ENCODE results near the gene SRSF7. TPM values are rescaled to one million over a fixed set of nuclear protein-coding genes. Genes with fewer than 3 reads are reported as not detected.

SRSF7 gene
- total and polyA plus RNA-seq, 9 of the 15 experiments (the other 6 are each of a cell fraction or from before 2014, with no cell fraction given): 219 to 726 (median 375) TPM

DNA sequence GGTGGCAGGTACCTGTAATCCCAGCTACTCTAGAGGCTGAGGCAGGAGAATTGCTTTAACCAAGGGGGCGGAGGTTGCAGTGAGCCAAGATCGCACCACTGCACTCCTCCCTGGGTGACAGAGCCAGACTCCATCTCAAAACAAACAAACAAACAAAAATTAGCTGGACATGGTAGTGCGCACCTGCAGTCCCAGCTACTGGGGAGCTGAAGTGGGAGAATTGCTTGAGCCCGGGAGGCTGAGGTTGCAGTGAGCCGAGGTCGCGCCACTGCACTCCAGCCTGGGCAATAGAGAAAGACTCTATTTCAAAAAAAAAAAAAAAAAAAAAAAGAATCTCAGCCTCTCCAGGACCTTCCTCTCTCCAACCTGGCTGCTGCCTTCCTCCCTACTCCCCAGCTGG, 20.1 kb downstream of the SRSF7 start:
- H3K27ac ChIP-seq (ENCODE audit: extremely low read depth, low read depth, low read length): no peak overlapping the region
- H3K36me3 ChIP-seq (ENCODE audit: control insufficient read depth, insufficient read depth, low read length): peaks cover 24% of the 10 kb centered on the region
- POLR2A ChIA-PET: interaction anchor here (0.5 to 1.6 kb wide), 7 partner anchors 8 to 1792 kb away, joined by 3 to 7 read pairs (median 4); no protein-coding TSS in a partner anchor
- H3K27me3 ChIP-seq (ENCODE audit: control insufficient read depth in 2 of 2, insufficient read depth in 2 of 2, low read length in 2 of 2): no peaks in the 10 kb centered on the region
- no peaks in the 10 kb centered on the region for H3K9me3 ChIP-seq (replicated peaks; ENCODE audit: control insufficient read depth, insufficient read depth, low read depth, low read length)
- H3K4me3 ChIP-seq: no peak overlapping the region
- in situ Hi-C loops (cut with MboI) (loop anchor here (10.0 to 25.0 kb wide), 2 partner anchors 426 to 744 kb away; no protein-coding TSS in a partner anchor), intact Hi-C loops (cut with micrococcal nuclease) (no loop called here)
- TF ChIP-seq NR1H2 (CRISPR knock-in tag; IDR thresholded peaks at IDR 0.05) (no peak), ZNF699 (CRISPR knock-in tag; IDR thresholded peaks at IDR 0.05; ENCODE audit: insufficient replicate concordance) (no peak), TAL1 (IDR thresholded peaks at IDR 0.05) (no peak), NELFE (IDR thresholded peaks at IDR 0.05; ENCODE audit: insufficient read depth, insufficient read length) (no peak), COPS2 (conservative IDR thresholded peaks at IDR 0.05) (no peak), RBBP5 (IDR thresholded peaks at IDR 0.05; ENCODE audit: borderline replicate concordance, insufficient read depth, low read length, poor library complexity, severe bottlenecking) (no peak)
- TF ChIP-seq, protein P1, sequence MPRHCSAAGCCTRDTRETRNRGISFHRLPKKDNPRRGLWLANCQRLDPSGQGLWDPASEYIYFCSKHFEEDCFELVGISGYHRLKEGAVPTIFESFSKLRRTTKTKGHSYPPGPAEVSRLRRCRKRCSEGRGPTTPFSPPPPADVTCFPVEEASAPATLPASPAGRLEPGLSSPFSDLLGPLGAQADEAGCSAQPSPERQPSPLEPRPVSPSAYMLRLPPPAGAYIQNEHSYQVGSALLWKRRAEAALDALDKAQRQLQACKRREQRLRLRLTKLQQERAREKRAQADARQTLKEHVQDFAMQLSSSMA (CRISPR knock-in tag; IDR thresholded peaks at IDR 0.05): no peak
- TF ChIP-seq, protein P2, sequence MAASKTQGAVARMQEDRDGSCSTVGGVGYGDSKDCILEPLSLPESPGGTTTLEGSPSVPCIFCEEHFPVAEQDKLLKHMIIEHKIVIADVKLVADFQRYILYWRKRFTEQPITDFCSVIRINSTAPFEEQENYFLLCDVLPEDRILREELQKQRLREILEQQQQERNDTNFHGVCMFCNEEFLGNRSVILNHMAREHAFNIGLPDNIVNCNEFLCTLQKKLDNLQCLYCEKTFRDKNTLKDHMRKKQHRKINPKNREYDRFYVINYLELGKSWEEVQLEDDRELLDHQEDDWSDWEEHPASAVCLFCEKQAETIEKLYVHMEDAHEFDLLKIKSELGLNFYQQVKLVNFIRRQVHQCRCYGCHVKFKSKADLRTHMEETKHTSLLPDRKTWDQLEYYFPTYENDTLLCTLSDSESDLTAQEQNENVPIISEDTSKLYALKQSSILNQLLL (CRISPR knock-in tag; IDR thresholded peaks at IDR 0.05; ENCODE audit: borderline replicate concordance): no peak
- no peak overlapping the region for H2AFZ ChIP-seq (ENCODE audit: low read depth, low read length)
- FAIRE-seq (no peak), ATAC-seq (no peak), DNase-seq (ENCODE audit: extremely low read depth in 1 of 4, low spot score in 3 of 4) (no peak)
- WGBS (ENCODE audit: insufficient coverage, low coverage, missing lambda C conversion rate): 96% methylated on average over 3 of the region's 7 CpGs
- H3K4me2 ChIP-seq (ENCODE audit: insufficient read depth, low read length): no peak overlapping the region
- peaks cover 0 to 2% of the 10 kb centered on the region in 2 experiments; a peak in 1 of 5 replicates for H3K4me1 ChIP-seq (replicated peaks in 1 of 2; ENCODE audit: control insufficient read depth in 2 of 2, insufficient read depth in 2 of 2, low read length in 2 of 2)
- H3K9ac ChIP-seq (ENCODE audit: insufficient read depth in 1 of 2, low read depth in 2 of 2, low read length in 2 of 2): no peak overlapping the region
- no TSS peak for BruUV-seq (replicated peaks)
- CTCF ChIA-PET (ENCODE audit: low intra/inter-chr PET ratio): no interaction called here
- no peaks in the 10 kb centered on the region for H4K20me1 ChIP-seq (replicated peaks; ENCODE audit: control insufficient read depth, insufficient read depth, low read length)
- no peaks in the 10 kb centered on the region for H3K9me1 ChIP-seq (ENCODE audit: control insufficient read depth, insufficient read depth, low read length)
- H3K79me2 ChIP-seq (ENCODE audit: control insufficient read depth, insufficient read depth, low read length): no peaks in the 10 kb centered on the region

Measured in K562 (cell line).